H9 (cell line): ENCODE results near the gene KRT6A. TPM values are rescaled to one million over a fixed set of nuclear protein-coding genes. Genes with fewer than 3 reads are reported as not detected.

Experiments used
- DNase-seq: peaks from one replicate; pipeline ENCODE4 v3.0.0-alpha.2; 2017
- H2AFZ ChIP-seq: one replicate; pipeline ENCODE4 v1.6.1; 2013; ENCODE audit warnings: mild to moderate bottlenecking, low read length, control low read depth, moderate library complexity
- H2AK5ac ChIP-seq: 2 replicates; pipeline ENCODE4 v1.6.1; 2013; ENCODE audit warnings: low read length, control low read depth, mixed read lengths; ENCODE audit not compliant: insufficient read length
- H2BK120ac ChIP-seq: one replicate; pipeline ENCODE4 v1.6.1; 2013; ENCODE audit warnings: low read depth, mild to moderate bottlenecking, low read length, control low read depth, inconsistent platforms; ENCODE audit not compliant: poor library complexity, severe bottlenecking
- H2BK12ac ChIP-seq: 2 replicates; pipeline ENCODE4 v1.6.1; 2013; ENCODE audit warnings: low read length, control low read depth, mixed read lengths, low read depth; ENCODE audit not compliant: insufficient read length
- H2BK15ac ChIP-seq: 2 replicates; pipeline ENCODE4 v1.6.1; 2013; ENCODE audit warnings: low read depth, low read length, control low read depth
- H2BK20ac ChIP-seq: one replicate; pipeline ENCODE4 v1.6.1; 2013; ENCODE audit warnings: low read depth, mild to moderate bottlenecking, low read length, control low read depth, inconsistent platforms; ENCODE audit not compliant: poor library complexity, severe bottlenecking
- H2BK5ac ChIP-seq: 2 replicates; pipeline ENCODE4 v1.6.1; 2013; ENCODE audit warnings: low read length, control low read depth, mixed read lengths; ENCODE audit not compliant: insufficient read length
- H3K14ac ChIP-seq: 2 replicates; pipeline ENCODE4 v1.6.1; 2013; ENCODE audit warnings: low read length, control low read depth; ENCODE audit not compliant: insufficient read depth
- H3K18ac ChIP-seq: 2 replicates; pipeline ENCODE4 v1.6.1; 2013; ENCODE audit warnings: low read depth, mild to moderate bottlenecking, mixed read lengths, low read length, control low read depth; ENCODE audit not compliant: insufficient read length
- H3K23ac ChIP-seq: 2 replicates; pipeline ENCODE4 v1.6.1; 2013; ENCODE audit warnings: low read length, control low read depth, mixed read lengths, low read depth; ENCODE audit not compliant: insufficient read length
- H3K23me2 ChIP-seq: 2 replicates; pipeline ENCODE4 v1.6.1; 2013; ENCODE audit warnings: low read depth, mild to moderate bottlenecking, mixed read lengths, low read length, control low read depth; ENCODE audit not compliant: insufficient read length, poor library complexity, severe bottlenecking
- H3K27ac ChIP-seq: 2 replicates; pipeline ENCODE4 v1.5.1; 2013; ENCODE audit warnings: low read length, control low read depth, mixed read lengths, low read depth; ENCODE audit not compliant: insufficient read length
- H3K27me3 ChIP-seq: 2 replicates; pipeline ENCODE4 v1.6.1; 2013; ENCODE audit warnings: low read length, control low read depth, inconsistent platforms; ENCODE audit not compliant: insufficient read depth
- H3K4ac ChIP-seq: 2 replicates; pipeline ENCODE4 v1.6.1; 2013; ENCODE audit warnings: low read depth, mild to moderate bottlenecking, control low read depth, inconsistent platforms, low read length, moderate library complexity
- H3K4me1 ChIP-seq: 2 replicates; pipeline ENCODE4 v1.6.1; 2013; ENCODE audit warnings: low read length, control low read depth, inconsistent platforms; ENCODE audit not compliant: insufficient read depth
- H3K4me2 ChIP-seq: 2 replicates; pipeline ENCODE4 v1.6.1; 2013; ENCODE audit warnings: low read length, control low read depth, mixed read lengths; ENCODE audit not compliant: insufficient read length, insufficient read depth
- H3K56ac ChIP-seq: 2 replicates; pipeline ENCODE4 v1.6.1; 2013; ENCODE audit warnings: low read depth, mild to moderate bottlenecking, mixed read lengths, low read length, control low read depth; ENCODE audit not compliant: insufficient read length
- H3K79me1 ChIP-seq: 2 replicates; pipeline ENCODE4 v1.6.1; 2013; ENCODE audit warnings: low read depth, mild to moderate bottlenecking, moderate library complexity, low read length, control low read depth, inconsistent platforms; ENCODE audit not compliant: insufficient read depth, poor library complexity, severe bottlenecking
- H3K79me2 ChIP-seq: 2 replicates; pipeline ENCODE4 v1.6.1; 2013; ENCODE audit warnings: low read length, control low read depth, inconsistent platforms; ENCODE audit not compliant: insufficient read depth
- H3K9ac ChIP-seq: 2 replicates; pipeline ENCODE4 v1.6.1; 2013; ENCODE audit warnings: low read length, control low read depth, mixed read lengths; ENCODE audit not compliant: insufficient read length; ENCODE audit errors: extremely low read depth
- H3K9me3 ChIP-seq: one replicate; pipeline ENCODE4 v1.6.1; 2013; ENCODE audit warnings: low read depth, low read length, inconsistent platforms; ENCODE audit not compliant: control insufficient read depth
- H3T11ph ChIP-seq: one replicate; pipeline ENCODE4 v1.6.1; 2013; ENCODE audit warnings: mild to moderate bottlenecking, low read length, control low read depth, inconsistent platforms
- H4K20me1 ChIP-seq: one replicate; pipeline ENCODE4 v1.6.1; 2013; ENCODE audit not compliant: control insufficient read depth, insufficient read length, insufficient read depth
- H4K5ac ChIP-seq: 2 replicates; pipeline ENCODE4 v1.6.1; 2013; ENCODE audit warnings: low read depth, mild to moderate bottlenecking, mixed read lengths, low read length, control low read depth; ENCODE audit not compliant: insufficient read length
- H4K8ac ChIP-seq: replicated peaks from 2 replicates; pipeline ENCODE4 v1.6.1; 2013; ENCODE audit warnings: low read length, control low read depth, mixed read lengths, low read depth; ENCODE audit not compliant: insufficient read length
- H4K91ac ChIP-seq: 2 replicates; pipeline ENCODE4 v1.6.1; 2013; ENCODE audit warnings: low read depth, mild to moderate bottlenecking, moderate library complexity, mixed read lengths, low read length, control low read depth; ENCODE audit not compliant: insufficient read length
- H3K27ac Mint-ChIP-seq, 3 experiments: 2 replicates in 2 of 3; 3 replicates in 1 of 3; pipeline ENCODE4 v1.8.0; 2020 to 2021; ENCODE audit warnings: mixed read lengths in 3 of 3, mild to moderate bottlenecking in 1 of 3, moderate library complexity in 1 of 3
- H3K27me3 Mint-ChIP-seq: 2 replicates; pipeline ENCODE4 v1.8.0; 2021; ENCODE audit warnings: low read depth, mild to moderate bottlenecking, moderate library complexity, mixed read lengths
- H3K36me3 Mint-ChIP-seq, 3 experiments: 2 replicates in 2 of 3; 3 replicates in 1 of 3; pipeline ENCODE4 v1.8.0; 2020 to 2021; ENCODE audit warnings: low read depth in 3 of 3, mixed read lengths in 3 of 3; ENCODE audit not compliant: insufficient read depth in 1 of 3
- H3K4me1 Mint-ChIP-seq, 2 experiments: 2 replicates each; pipeline ENCODE4 v1.8.0; 2020; ENCODE audit warnings: mixed read lengths in 2 of 2
- H3K4me3 Mint-ChIP-seq, 2 experiments: 2 replicates in 1 of 2; 3 replicates in 1 of 2; pipeline ENCODE4 v1.8.0; 2020 to 2021; ENCODE audit warnings: mild to moderate bottlenecking in 2 of 2, mixed read lengths in 2 of 2, moderate library complexity in 1 of 2
- H3K9me3 Mint-ChIP-seq, 2 experiments: 2 replicates in 1 of 2; 3 replicates in 1 of 2; pipeline ENCODE4 v1.8.0; 2020; ENCODE audit warnings: mild to moderate bottlenecking in 2 of 2, mixed read lengths in 2 of 2, moderate library complexity in 1 of 2
- CTCF ChIP-seq: fragments of 200-600 bp; sonication (generic); conservative IDR thresholded peaks from 3 replicates; pipeline ENCODE4 v1.8.0; 2021; ENCODE audit warnings: antibody characterized with exemption, mild to moderate bottlenecking
- WGBS: extraction: QIAGEN DNeasy Blood & Tissue Kit; methylation state at CpG from one replicate; pipeline ENCODE4 v1.1.7; 2013; ENCODE audit warnings: missing lambda C conversion rate, low lambda C conversion rate, mixed read lengths; ENCODE audit not compliant: insufficient read length; ENCODE audit errors: extremely low coverage; 5-methylcytosine and 5-hydroxymethylcytosine counted together
- total RNA-seq: library from RNA; stranded (reverse); gene quantifications from 2 replicates; pipeline ENCODE4 v1.2.1, GENCODE V29; 2021

The KRT6A gene
- total RNA-seq, 1 experiment from 2014 or later: not detected

- Histone ChIP-seq H3K14ac (no peak overlapping the region), H2BK120ac (no peak overlapping the region), H4K91ac (no peak overlapping the region), H3K4ac (no peak overlapping the region), H2BK15ac (no peak overlapping the region), H2BK20ac (no peak overlapping the region), H3K4me2 (no peak overlapping the region), H3K27ac (no peak overlapping the region), H3K79me1 (no peaks in the 10 kb centered on the region), H2BK12ac (no peak overlapping the region), H3K18ac (no peak overlapping the region), H3K79me2 (no peaks in the 10 kb centered on the region), H2AK5ac (no peak overlapping the region), H4K5ac (no peak overlapping the region), H3K56ac (no peak overlapping the region), H4K20me1 (no peaks in the 10 kb centered on the region), H4K8ac (no peak overlapping the region), H3T11ph (no peak overlapping the region), H3K27me3 (no peaks in the 10 kb centered on the region), H3K23ac (no peak overlapping the region), H3K9me3 (no peaks in the 10 kb centered on the region), H2AFZ (no peak overlapping the region), H2BK5ac (no peak overlapping the region), H3K4me1 (peaks cover 6% of the 10 kb centered on the region; the same call in 1 of the 2 replicates), H3K23me2 (no peaks in the 10 kb centered on the region), H3K9ac (no peak overlapping the region)
- no peak for TF ChIP-seq CTCF
- Mint-ChIP-seq H3K4me1 (peaks cover 28 to 34% of the 10 kb centered on the region in 2 experiments), H3K27ac (no peak overlapping the region), H3K36me3 (no peaks in the 10 kb centered on the region; a peak in 2 of 7 replicates), H3K27me3 (peaks cover 29% of the 10 kb centered on the region), H3K9me3 (peaks cover 3 to 7% of the 10 kb centered on the region in 2 experiments; a peak in 4 of 5 replicates), H3K4me3 (no peak overlapping the region)
- no CpG with 5 or more reads among the region's 4 CpGs for whole genome bisulfite sequencing
- DNase-seq: no peak
Measured at GRCh38 chr12:52494518-52494917, 1.5 kb upstream of the KRT6A start.
